ENCODE measurements around the gene FAM153A.
"Not testable (repeated sequence)": the region's sequence is repeated elsewhere in the genome, so short reads cannot be mapped to it uniquely, and the experiment has no call there.

DNA sequence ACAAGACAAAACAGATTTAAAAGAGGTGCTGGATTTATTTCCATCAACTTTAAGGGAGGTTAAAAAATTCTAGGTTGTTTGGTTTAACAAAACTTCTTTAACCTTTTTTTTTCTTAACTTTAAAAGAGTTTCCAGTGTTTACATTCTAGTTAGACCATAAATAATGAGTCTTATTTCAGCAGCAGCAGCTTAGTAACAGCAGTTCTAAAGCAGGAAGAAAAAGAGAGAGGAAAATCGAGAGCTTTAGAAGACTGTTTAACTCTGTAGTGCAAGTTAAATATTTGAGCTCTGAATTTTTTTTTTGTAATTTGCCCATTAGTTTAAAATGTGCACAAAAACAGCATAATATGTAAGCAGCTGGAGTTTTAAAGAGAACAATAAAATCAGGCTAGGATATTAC is 90.2 kb downstream of the FAM153A start:
- TF ChIP-seq EZH2 (IDR thresholded peaks at IDR 0.05); POLR2AphosphoS5 (IDR thresholded peaks at IDR 0.05; ENCODE audit: borderline replicate concordance, low read depth, low read length); FOXP2 (optimal IDR thresholded peaks at IDR 0.05; ENCODE audit: control extremely low read depth, extremely low read length, insufficient read depth): not testable (repeated sequence)

Data from SK-N-MC (cell line).